Femur (tissue), 1 donor: ENCODE measurements around the gene LPP.
"Not testable (repeated sequence)": the region's sequence is repeated elsewhere in the genome, so short reads cannot be mapped to it uniquely, and the experiment has no call there.

Source experiments
- DNase-seq: peaks from one replicate; pipeline ENCODE4 v3.0.0-alpha.2; 2017

Gene LPP

DNA sequence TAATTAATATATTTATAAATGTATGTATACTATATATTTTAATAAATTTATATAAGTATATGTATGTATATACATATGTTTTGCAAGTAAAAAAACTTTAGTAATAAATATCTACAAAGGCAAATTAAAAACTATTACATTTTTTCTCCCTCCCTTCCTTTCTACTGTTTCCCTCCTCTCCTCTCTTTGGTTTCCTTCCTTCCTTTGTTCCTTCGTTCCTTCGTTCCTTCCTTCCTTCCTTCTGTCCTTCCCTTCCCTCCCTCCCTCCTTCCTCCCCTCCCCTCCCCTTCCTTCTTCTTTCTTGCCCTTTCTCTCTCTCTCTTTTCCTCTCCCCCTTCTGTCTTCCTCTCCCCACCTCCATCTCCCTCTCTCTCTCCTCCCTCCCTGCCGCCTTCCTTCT is 423.6 kb downstream of the LPP start:
- DNase-seq = no peak

DNA sequence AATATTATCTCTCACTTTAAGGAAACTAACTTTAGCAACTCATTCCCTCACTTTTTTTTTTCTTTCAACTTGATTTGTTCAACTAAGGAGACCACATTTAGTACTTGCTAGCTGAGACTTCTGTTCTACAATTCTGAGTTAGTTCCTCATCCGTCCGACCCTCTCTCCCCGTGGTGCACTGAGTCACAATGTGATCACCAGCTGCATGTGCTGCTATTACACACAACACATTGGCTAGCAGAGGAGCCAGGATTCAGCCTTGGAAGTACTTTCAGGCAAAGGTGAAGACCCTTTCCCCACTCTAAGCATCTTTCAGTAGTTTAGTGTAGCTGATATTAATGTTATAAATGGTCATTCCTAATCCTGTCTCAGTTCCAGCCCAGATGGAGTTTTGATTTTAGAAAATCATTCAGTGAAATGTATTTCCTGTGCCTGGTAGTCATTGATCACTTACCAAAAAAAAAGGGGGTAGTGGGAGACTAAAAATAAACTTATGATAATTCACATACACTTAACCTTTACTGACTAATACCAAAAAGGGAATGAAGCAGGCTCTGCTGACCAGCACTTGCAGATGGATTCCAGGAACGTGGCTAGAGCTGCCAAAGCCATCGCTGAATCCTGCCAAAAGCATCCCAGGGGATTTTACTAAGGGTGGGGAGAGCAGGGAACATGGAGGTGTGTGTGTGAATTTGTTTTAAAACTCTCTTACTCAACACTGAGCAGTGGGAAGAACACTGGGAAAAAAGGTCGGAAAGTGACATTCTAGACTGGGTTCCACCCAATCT is 424.8 kb downstream of the LPP start:
- DNase-seq = peak; percentile 85

- DNase-seq = no peak
Measured at GRCh38 chr3:188580223-188580622, 426.3 kb downstream of the LPP start.

- DNase-seq = no peak
Measured at GRCh38 chr3:188580659-188581058, 426.7 kb downstream of the LPP start.

GRCh38 chr3:188581365-188581764 is 427.4 kb downstream of the LPP start:
- DNase-seq = no peak

- no peak for DNase-seq
Measured at GRCh38 chr3:188581792-188582191, 427.8 kb downstream of the LPP start.

GRCh38 chr3:188583341-188584161 is 429.6 kb downstream of the LPP start:
- DNase-seq = no peak

DNA sequence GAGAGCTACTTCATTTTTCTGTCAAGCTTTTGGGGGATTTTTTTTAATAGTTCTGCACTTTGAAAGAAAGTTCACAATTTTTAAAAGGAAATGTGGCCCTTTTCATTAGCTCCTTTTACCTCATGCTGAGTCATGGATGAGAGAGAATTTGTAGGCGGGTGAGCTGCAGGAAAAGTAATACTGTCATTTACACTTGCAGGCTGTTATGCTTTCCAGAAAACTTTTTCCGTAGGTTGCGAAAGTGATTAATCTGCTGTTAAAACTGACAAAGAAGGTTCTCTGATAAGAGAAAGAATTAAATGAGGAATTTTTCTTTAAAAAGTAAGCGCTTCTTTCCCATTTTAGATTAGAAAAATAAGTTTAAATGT is 430.2 kb downstream of the LPP start:
- no peak for DNase-seq

GRCh38 chr3:188584958-188585689 is 431.2 kb downstream of the LPP start:
- DNase-seq = no peak

DNA sequence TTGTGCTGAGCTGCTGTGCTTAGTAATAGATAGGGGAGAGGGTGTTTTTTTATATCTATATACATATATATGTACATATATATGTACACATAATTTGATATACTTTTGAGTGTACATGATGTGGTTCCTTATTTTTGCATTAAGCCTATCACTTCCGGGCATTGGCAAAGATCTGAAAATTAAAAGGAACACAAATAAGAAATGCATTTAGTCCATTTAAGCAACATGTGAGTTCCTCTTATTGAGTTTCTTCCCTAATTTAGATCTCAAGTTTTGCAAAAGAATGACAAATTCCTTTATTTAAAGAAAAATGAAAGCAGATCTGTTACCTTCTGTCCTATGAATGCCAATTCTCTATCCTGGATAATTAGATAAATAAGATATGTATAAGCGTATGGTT is 435.1 kb downstream of the LPP start:
- DNase-seq = no peak

DNA sequence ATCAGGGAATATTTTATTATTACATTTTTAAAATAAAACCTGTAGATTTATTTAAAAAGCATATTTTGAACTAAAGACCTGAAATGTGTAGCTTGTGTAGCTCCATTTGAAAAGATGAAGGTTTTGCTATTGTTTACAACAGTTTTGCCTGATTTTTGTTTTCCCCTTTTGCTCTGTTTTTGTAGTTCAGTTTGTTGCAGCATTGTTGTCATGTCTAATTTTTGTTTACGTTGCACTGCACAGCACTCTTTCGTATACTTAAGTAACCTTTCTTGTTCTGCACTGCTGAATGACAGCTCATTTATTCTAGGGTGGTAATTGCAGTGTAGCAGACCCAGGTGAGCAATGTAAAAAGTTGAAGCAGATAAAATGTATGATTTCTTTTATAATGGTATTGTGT is 435.8 kb downstream of the LPP start:
- DNase-seq = no peak

DNA sequence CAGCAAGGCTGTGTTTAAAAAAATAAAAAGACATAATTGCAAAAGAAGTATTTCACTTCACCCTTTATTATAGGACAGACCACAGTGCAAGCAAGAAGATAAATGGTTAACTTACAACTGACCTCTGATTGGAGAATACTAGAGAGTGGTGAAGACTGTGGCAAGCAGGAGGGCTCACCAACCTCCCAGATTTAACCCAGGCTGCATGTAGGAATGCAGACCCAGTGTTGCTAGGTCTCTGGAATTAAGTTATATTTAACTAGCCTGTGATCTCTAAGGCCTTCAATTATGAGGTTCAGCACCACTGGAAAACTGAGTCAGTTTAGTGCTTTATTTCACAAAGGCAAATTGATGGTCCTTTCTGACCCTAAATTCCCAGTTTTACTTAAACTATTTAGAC is 436.6 kb downstream of the LPP start:
- DNase-seq = no peak

DNA sequence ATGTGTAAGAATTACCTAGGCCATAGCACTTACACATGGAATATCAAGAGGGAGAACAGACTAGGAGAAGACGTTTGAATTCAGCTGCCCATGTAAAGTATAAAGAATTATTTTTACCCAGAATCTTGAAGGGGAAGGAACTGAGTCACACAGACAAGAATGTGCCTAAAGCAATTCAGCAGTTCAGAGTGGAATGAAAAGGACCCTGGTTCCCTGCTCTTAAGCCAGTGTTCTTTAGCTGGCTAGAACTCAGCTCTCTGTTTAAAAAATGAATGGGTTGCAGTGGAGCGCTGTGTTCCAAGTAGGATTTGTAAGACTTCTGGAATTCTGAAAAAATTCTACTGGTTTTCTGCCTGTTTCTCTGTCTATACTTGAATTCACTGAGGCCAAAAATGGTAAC is 440.2 kb downstream of the LPP start:
- no peak for DNase-seq

DNA sequence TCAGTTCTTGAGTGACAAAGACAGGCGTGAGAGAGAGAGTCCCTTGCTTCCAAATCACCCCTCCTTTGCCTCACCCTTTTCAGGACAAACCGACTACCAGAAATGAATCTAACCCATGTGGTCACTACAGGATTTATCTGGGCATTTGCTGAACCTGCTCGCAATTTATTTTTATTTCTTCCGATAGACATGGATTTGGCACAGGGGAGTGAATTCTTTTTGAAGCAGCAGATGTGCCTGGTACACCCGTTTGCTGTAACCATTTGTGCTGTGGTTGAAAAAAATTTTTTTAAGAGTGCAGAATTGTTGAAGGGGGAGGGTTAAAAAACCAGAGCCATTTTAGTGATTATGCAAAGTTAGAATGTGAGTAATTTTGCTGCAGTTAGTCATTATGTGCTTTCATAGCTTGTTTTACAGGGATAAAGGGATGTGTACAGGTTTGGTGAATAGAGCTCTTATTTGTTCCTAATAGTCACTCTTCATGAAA is 442.0 kb downstream of the LPP start:
- DNase-seq = no peak

- DNase-seq = no peak
Measured at GRCh38 chr3:188598894-188599293, 444.9 kb downstream of the LPP start.

DNA sequence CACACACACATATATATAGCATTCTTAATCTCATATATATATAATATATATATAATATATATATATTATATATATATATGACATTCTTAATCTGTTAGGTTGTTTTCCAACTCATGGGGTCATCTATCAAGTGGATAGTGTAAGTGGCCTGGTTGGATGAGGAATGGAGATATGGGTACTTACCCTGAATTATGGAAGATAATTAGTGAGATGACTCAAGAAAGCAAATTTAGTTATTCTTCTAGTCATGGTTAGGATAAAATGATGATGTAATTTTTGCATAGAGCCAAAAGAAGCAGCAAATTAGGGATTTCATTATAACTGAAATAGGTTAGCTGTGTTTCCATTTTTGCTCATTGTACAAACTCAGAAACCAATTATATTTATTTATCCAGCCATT is 448.2 kb downstream of the LPP start:
- no peak for DNase-seq

DNA sequence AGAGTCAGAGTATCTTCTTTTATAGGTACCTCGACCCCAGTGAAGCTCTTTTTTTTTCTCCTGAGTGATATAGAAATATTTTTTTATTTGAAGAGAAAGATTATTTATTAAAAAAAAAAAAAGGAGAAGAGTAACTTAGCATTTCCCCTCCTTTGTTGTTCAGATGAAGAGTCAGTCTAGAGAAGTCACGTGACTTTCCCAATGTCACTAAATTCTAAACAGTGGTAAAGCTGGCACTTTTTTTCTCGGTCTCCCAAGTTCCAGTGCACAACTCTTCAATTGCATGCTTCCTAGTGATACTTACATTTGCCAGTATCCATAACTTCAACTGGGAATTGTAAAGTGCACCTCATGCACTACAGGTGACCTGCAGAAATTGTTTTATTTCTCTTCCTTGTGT is 448.7 kb downstream of the LPP start:
- DNase-seq = no peak

DNA sequence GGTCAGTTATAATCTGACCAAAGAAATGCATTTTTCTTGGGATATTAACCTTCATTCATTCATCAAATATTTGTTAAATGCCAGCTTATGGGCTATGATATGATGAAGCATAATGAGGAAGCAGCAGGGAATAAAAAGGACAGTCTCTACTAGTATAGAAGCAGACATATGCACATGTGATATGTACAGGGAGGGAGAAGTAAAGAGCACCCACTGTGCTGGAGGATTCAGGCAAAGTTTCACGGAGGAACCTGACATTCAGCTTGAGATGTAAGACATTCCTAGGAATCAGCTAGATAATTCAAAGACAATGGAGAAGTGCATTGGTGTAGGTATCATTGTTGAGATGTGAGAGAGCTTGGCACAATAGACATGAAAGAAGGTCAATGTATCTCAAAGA is 450.7 kb downstream of the LPP start:
- no peak for DNase-seq

DNA sequence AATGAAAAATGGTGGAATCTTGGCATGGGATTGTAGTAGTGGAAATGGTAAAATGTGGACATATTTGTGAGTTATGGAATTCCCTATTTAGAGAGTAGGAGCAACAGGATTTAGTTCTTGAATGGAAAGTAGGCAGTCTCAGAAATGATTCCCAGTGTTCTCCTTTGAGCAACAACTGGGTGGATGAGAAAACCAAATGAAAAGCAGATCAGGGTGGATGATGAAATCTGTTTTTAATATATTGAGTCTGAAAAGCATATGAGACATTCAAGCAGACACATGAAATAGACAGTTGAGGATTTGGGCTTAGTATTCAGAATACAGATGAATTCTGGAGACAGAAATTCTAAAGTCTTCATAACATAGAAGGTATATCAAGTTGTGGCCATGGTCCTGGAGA is 451.3 kb downstream of the LPP start:
- DNase-seq = no peak

DNA sequence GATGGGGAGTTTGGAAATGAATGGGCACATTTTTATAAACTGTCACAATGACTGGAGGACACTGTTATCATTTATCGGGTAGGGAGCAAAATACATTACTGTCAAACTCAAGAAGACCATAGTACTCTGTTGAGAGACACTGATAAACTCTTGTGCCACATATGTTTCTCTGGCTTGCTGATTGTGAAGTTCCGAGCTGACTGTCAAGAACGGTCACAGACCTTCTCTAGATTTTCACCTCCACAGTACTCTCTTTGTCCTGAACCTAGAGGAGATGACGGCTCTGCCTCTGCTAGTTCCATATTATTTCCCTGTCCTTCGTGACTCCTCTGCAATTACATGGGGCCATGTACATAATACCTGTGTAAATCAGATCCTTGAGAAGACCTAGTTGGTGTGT is 451.9 kb downstream of the LPP start:
- no peak for DNase-seq

- no peak for DNase-seq
Measured at GRCh38 chr3:188607805-188608315, 453.9 kb downstream of the LPP start.

DNA sequence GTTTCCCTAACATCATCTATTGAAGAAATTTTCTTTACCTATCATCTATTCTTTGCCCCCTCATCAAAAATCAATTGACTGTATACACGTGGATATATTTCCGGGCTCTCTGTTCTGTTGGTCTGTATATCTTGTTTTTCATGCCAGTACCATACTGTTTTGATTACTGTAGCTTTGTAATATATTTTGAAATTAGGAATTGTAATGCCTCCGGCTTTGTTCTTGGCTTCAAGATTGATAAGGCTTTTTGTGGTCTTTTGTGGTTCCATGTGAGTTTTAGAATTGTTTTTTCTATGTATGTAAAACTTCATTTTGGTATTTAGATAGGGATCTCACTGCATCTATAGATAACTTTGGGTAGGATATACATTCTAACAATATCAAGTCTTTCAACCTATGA is 454.4 kb downstream of the LPP start:
- no peak for DNase-seq

DNA sequence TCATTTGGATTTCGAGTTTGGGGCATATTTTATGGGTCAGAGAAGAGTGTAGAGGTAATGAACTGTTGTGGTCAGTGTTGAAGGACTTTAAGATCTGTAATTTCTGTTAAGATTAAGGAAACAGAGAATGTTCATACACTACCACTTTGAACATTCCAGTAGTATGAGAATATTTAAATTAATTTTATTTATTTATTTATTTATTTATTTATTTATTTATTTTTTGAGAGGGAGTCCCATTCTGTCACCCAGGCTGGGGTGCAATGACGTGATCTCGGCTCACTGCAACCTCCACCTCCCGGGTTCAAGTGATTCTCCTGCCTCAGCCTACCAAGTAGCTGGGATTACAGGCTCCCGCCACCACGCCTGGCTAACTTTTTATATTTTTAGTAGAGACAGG is 459.8 kb downstream of the LPP start:
- not testable (repeated sequence) for DNase-seq
